ENCODE results near the gene DMXL2. TPM values are rescaled to one million over a fixed set of nuclear protein-coding genes. Genes with fewer than 3 reads are reported as not detected.

DMXL2 gene
- total RNA-seq, 1 donor from 2014 or later: 55.2 TPM

- Histone ChIP-seq H3K4me3 (no peak overlapping the region), H3K27ac (no peak overlapping the region), H3K4me1 (no peaks in the 10 kb centered on the region), H3K36me3 (no peaks in the 10 kb centered on the region), H3K9me3 (no peaks in the 10 kb centered on the region), H3K27me3 (no peaks in the 10 kb centered on the region)
- intact Hi-C loops (cut with DNase I): no loop called here
- TF ChIP-seq CTCF (IDR thresholded peaks at IDR 0.05): no peak
- DNase-seq (no peak), ATAC-seq (no peak)
Observed at GRCh38 chr15:51403946-51404695, 218.4 kb downstream of the DMXL2 start.

- Histone ChIP-seq H3K4me1 (no peaks in the 10 kb centered on the region), H3K4me3 (no peak overlapping the region), H3K9me3 (no peaks in the 10 kb centered on the region), H3K27me3 (no peaks in the 10 kb centered on the region), H3K27ac (no peak overlapping the region), H3K36me3 (no peaks in the 10 kb centered on the region)
- peak; percentile 57 for TF ChIP-seq CTCF (IDR thresholded peaks at IDR 0.05)
- DNase-seq (no peak), ATAC-seq (peak; percentile 16)
- intact Hi-C loops (cut with DNase I): no loop called here
Observed at GRCh38 chr15:51403072-51403878, 219.3 kb downstream of the DMXL2 start.

GRCh38 chr15:51401872-51402517 is 220.6 kb downstream of the DMXL2 start:
- Histone ChIP-seq H3K27me3 (no peaks in the 10 kb centered on the region), H3K9me3 (no peaks in the 10 kb centered on the region), H3K36me3 (no peaks in the 10 kb centered on the region), H3K4me1 (no peaks in the 10 kb centered on the region), H3K27ac (no peak overlapping the region), H3K4me3 (no peak overlapping the region)
- ATAC-seq (peak; percentile 78), DNase-seq (peak; percentile 73)
- intact Hi-C loops (cut with DNase I): no loop called here
- TF ChIP-seq CTCF (IDR thresholded peaks at IDR 0.05): peak; percentile 54

GRCh38 chr15:51401051-51401780 is 221.4 kb downstream of the DMXL2 start:
- Histone ChIP-seq H3K4me1 (no peaks in the 10 kb centered on the region), H3K27me3 (no peaks in the 10 kb centered on the region), H3K9me3 (no peaks in the 10 kb centered on the region), H3K27ac (no peak overlapping the region), H3K36me3 (no peaks in the 10 kb centered on the region), H3K4me3 (no peak overlapping the region)
- DNase-seq (no peak), ATAC-seq (peak; percentile 79)
- no peak for TF ChIP-seq CTCF (IDR thresholded peaks at IDR 0.05)
- intact Hi-C loops (cut with DNase I): no loop called here

- no peaks in the 10 kb centered on the region for H3K36me3 ChIP-seq
- no peaks in the 10 kb centered on the region for H3K27me3 ChIP-seq
- TF ChIP-seq CTCF (IDR thresholded peaks at IDR 0.05): no peak
- H3K27ac ChIP-seq: no peak overlapping the region
- DNase-seq (no peak), ATAC-seq (no peak)
- no peaks in the 10 kb centered on the region for H3K9me3 ChIP-seq
- no peak overlapping the region for H3K4me3 ChIP-seq
- no peaks in the 10 kb centered on the region for H3K4me1 ChIP-seq
- intact Hi-C loops (cut with DNase I): no loop called here
Observed at GRCh38 chr15:51398626-51399025, 223.9 kb downstream of the DMXL2 start.

Data from upper lobe of right lung (tissue), 1 donor.